ENCODE results near the gene IRF9.

Gene IRF9

GRCh38 chr14:24184104-24184970 is 23.3 kb downstream of the IRF9 start:
- Histone ChIP-seq H3K9ac (ENCODE audit: low read depth, low read length) (no peak overlapping the region), H3K4me1 (ENCODE audit: control insufficient read depth, insufficient read depth, low read length) (peaks cover 29% of the 10 kb centered on the region), H3K27me3 (ENCODE audit: control insufficient read depth, insufficient read depth, low read length) (no peaks in the 10 kb centered on the region), H3K36me3 (ENCODE audit: insufficient read depth, low read length) (peaks cover 68% of the 10 kb centered on the region), H3K4me3 (ENCODE audit: low read length) (no peak overlapping the region), H3K9me3 (replicated peaks; ENCODE audit: low read length) (no peaks in the 10 kb centered on the region), H3K4me2 (ENCODE audit: low read length) (no peak overlapping the region)

GRCh38 chr14:24185026-24185425 is 24.0 kb downstream of the IRF9 start:
- H3K9ac ChIP-seq (ENCODE audit: low read depth, low read length) = no peak overlapping the region
- H3K4me1 ChIP-seq (ENCODE audit: control insufficient read depth, insufficient read depth, low read length) = peaks cover 22% of the 10 kb centered on the region
- peaks cover 64% of the 10 kb centered on the region for H3K36me3 ChIP-seq (ENCODE audit: insufficient read depth, low read length)

GRCh38 chr14:24185741-24186140 is 24.7 kb downstream of the IRF9 start:
- H3K4me1 ChIP-seq (ENCODE audit: control insufficient read depth, insufficient read depth, low read length) = peaks cover 15% of the 10 kb centered on the region
- no peaks in the 10 kb centered on the region for H3K9me3 ChIP-seq (replicated peaks; ENCODE audit: low read length)
- no peaks in the 10 kb centered on the region for H3K27me3 ChIP-seq (ENCODE audit: control insufficient read depth, insufficient read depth, low read length)
- H3K4me2 ChIP-seq (ENCODE audit: low read length) = no peak overlapping the region
- H3K36me3 ChIP-seq (ENCODE audit: insufficient read depth, low read length) = peaks cover 61% of the 10 kb centered on the region
- no peak overlapping the region for H3K9ac ChIP-seq (ENCODE audit: low read depth, low read length)
- no peak overlapping the region for H3K4me3 ChIP-seq (ENCODE audit: low read length)

More at GRCh38 chr14:24185026-24185425, 24.0 kb downstream of the IRF9 start:
- Histone ChIP-seq H3K4me3 (ENCODE audit: low read length) (no peak overlapping the region), H3K9me3 (replicated peaks; ENCODE audit: low read length) (no peaks in the 10 kb centered on the region), H3K27me3 (ENCODE audit: control insufficient read depth, insufficient read depth, low read length) (no peaks in the 10 kb centered on the region), H3K4me2 (ENCODE audit: low read length) (no peak overlapping the region)

GRCh38 chr14:24186831-24187538 is 25.9 kb downstream of the IRF9 start:
- Histone ChIP-seq H3K4me1 (ENCODE audit: control insufficient read depth, insufficient read depth, low read length) (peaks cover 15% of the 10 kb centered on the region), H3K36me3 (ENCODE audit: insufficient read depth, low read length) (peaks cover 52% of the 10 kb centered on the region), H3K27me3 (ENCODE audit: control insufficient read depth, insufficient read depth, low read length) (no peaks in the 10 kb centered on the region), H3K4me2 (ENCODE audit: low read length) (peak overlapping the region; percentile 96), H3K4me3 (ENCODE audit: low read length) (peak overlapping the region; percentile 82), H3K9me3 (replicated peaks; ENCODE audit: low read length) (no peaks in the 10 kb centered on the region), H3K9ac (ENCODE audit: low read depth, low read length) (peak overlapping the region; percentile 84)

GRCh38 chr14:24187539-24187915 is 26.5 kb downstream of the IRF9 start:
- H3K4me3 ChIP-seq (ENCODE audit: low read length) = peak overlapping the region; percentile 82
- no peaks in the 10 kb centered on the region for H3K9me3 ChIP-seq (replicated peaks; ENCODE audit: low read length)
- peak overlapping the region; percentile 84 for H3K9ac ChIP-seq (ENCODE audit: low read depth, low read length)

GRCh38 chr14:24188251-24189058 is 27.4 kb downstream of the IRF9 start, which contains the start of gene IPO4:
IPO4 (minus strand) TSS chr14:24188816; CDS start chr14:24188787, 29 bp downstream.
- H3K4me3 ChIP-seq (ENCODE audit: low read length) = peak within 1 kb of the TSS; percentile 82
- no peaks in the 10 kb centered on the region for H3K9me3 ChIP-seq (replicated peaks; ENCODE audit: low read length)
- peaks cover 52% of the 10 kb centered on the region for H3K36me3 ChIP-seq (ENCODE audit: insufficient read depth, low read length)
- peak within 1 kb of the TSS; percentile 84 for H3K9ac ChIP-seq (ENCODE audit: low read depth, low read length)
- peak within 1 kb of the TSS; percentile 96 for H3K4me2 ChIP-seq (ENCODE audit: low read length)
- H3K4me1 ChIP-seq (ENCODE audit: control insufficient read depth, insufficient read depth, low read length) = peaks cover 15% of the 10 kb centered on the region
- no peaks in the 10 kb centered on the region for H3K27me3 ChIP-seq (ENCODE audit: control insufficient read depth, insufficient read depth, low read length)

More at GRCh38 chr14:24187539-24187915, 26.5 kb downstream of the IRF9 start:
- no peaks in the 10 kb centered on the region for H3K27me3 ChIP-seq (ENCODE audit: control insufficient read depth, insufficient read depth, low read length)
- H3K36me3 ChIP-seq (ENCODE audit: insufficient read depth, low read length) = peaks cover 51% of the 10 kb centered on the region
- H3K4me2 ChIP-seq (ENCODE audit: low read length) = peak overlapping the region; percentile 96
- H3K4me1 ChIP-seq (ENCODE audit: control insufficient read depth, insufficient read depth, low read length) = peaks cover 15% of the 10 kb centered on the region

GRCh38 chr14:24189059-24189375 is 28.0 kb downstream of the IRF9 start:
- peaks cover 17% of the 10 kb centered on the region for H3K4me1 ChIP-seq (ENCODE audit: control insufficient read depth, insufficient read depth, low read length)
- peaks cover 49% of the 10 kb centered on the region for H3K36me3 ChIP-seq (ENCODE audit: insufficient read depth, low read length)
- H3K27me3 ChIP-seq (ENCODE audit: control insufficient read depth, insufficient read depth, low read length) = no peaks in the 10 kb centered on the region
- peak overlapping the region; percentile 35 for H3K9ac ChIP-seq (ENCODE audit: low read depth, low read length)
- H3K4me2 ChIP-seq (ENCODE audit: low read length) = peak overlapping the region; percentile 96
- H3K4me3 ChIP-seq (ENCODE audit: low read length) = no peak overlapping the region
- H3K9me3 ChIP-seq (replicated peaks; ENCODE audit: low read length) = no peaks in the 10 kb centered on the region

- peaks cover 44% of the 10 kb centered on the region for H3K36me3 ChIP-seq (ENCODE audit: insufficient read depth, low read length)
- H3K27me3 ChIP-seq (ENCODE audit: control insufficient read depth, insufficient read depth, low read length) = no peaks in the 10 kb centered on the region
- H3K9ac ChIP-seq (ENCODE audit: low read depth, low read length) = peak overlapping the region; percentile 35
- peaks cover 22% of the 10 kb centered on the region for H3K4me1 ChIP-seq (ENCODE audit: control insufficient read depth, insufficient read depth, low read length)
- no peaks in the 10 kb centered on the region for H3K9me3 ChIP-seq (replicated peaks; ENCODE audit: low read length)
- H3K4me2 ChIP-seq (ENCODE audit: low read length) = peak overlapping the region; percentile 96
- no peak overlapping the region for H3K4me3 ChIP-seq (ENCODE audit: low read length)
These were observed 28.4 kb downstream of the IRF9 start for GRCh38 chr14:24189460-24189859.

GRCh38 chr14:24190416-24190815 is 29.4 kb downstream of the IRF9 start:
- H3K4me2 ChIP-seq (ENCODE audit: low read length) = no peak overlapping the region
- H3K27me3 ChIP-seq (ENCODE audit: control insufficient read depth, insufficient read depth, low read length) = no peaks in the 10 kb centered on the region
- H3K9ac ChIP-seq (ENCODE audit: low read depth, low read length) = no peak overlapping the region
- H3K36me3 ChIP-seq (ENCODE audit: insufficient read depth, low read length) = peaks cover 35% of the 10 kb centered on the region
- peaks cover 28% of the 10 kb centered on the region for H3K4me1 ChIP-seq (ENCODE audit: control insufficient read depth, insufficient read depth, low read length)
- no peak overlapping the region for H3K4me3 ChIP-seq (ENCODE audit: low read length)
- H3K9me3 ChIP-seq (replicated peaks; ENCODE audit: low read length) = no peaks in the 10 kb centered on the region

GRCh38 chr14:24192933-24193332 is 31.9 kb downstream of the IRF9 start:
- peaks cover 16% of the 10 kb centered on the region for H3K36me3 ChIP-seq (ENCODE audit: insufficient read depth, low read length)
- no peaks in the 10 kb centered on the region for H3K9me3 ChIP-seq (replicated peaks; ENCODE audit: low read length)
- H3K27me3 ChIP-seq (ENCODE audit: control insufficient read depth, insufficient read depth, low read length) = no peaks in the 10 kb centered on the region
- H3K4me3 ChIP-seq (ENCODE audit: low read length) = no peak overlapping the region
- no peak overlapping the region for H3K9ac ChIP-seq (ENCODE audit: low read depth, low read length)
- H3K4me2 ChIP-seq (ENCODE audit: low read length) = no peak overlapping the region
- H3K4me1 ChIP-seq (ENCODE audit: control insufficient read depth, insufficient read depth, low read length) = peaks cover 25% of the 10 kb centered on the region

Data from skeletal muscle satellite cell (primary cell).